Germinal center (tissue), 1 donor: ENCODE measurements around the gene GJC3.
"Not testable (repeated sequence)": the region's sequence is repeated elsewhere in the genome, so short reads cannot be mapped to it uniquely, and the experiment has no call there.

Source experiments
- DNase-seq: peaks from one replicate; pipeline ENCODE4 v3.0.0; 2012; ENCODE audit warnings: mixed read lengths, low spot score

Gene GJC3

DNA sequence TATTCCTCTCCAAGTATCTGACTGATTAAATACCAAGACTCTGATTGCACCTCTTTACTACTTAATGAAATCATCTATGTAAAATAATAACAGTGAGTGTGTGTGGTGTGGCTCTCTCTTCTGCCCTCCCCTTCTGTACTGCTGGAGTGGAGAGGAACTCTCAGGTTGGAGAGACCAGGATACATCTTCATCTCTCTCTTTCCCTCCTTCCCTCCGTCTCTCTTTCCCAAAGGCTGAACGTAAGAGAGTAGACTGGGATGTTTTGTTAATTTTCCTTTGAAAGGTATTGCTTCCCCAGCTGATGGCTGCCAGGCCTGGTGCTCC lies 272 bp upstream of the GJC3 start:
- no peak for DNase-seq

GRCh38 chr7:99928188-99928587 lies 1.2 kb downstream of the GJC3 start:
- no peak for DNase-seq

DNA sequence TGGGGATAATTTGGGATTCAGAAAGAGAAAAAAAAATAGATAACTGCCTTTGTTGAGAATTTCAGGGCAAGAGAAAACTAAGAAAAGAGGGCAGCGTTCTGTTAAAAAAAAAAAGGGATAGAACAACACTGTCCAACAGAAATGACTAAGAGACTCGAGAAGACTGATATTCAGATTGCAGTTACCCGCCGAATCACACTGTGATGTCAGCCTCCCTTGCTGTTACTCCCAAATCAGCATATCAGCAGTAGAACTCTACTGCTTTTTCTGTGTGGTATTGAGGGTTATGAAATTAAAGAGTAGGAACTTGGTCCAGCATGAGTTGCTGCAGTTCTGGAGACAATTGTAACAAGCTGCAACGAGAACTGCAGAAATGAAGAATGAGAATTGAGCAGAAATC lies 1.9 kb downstream of the GJC3 start:
- no peak for DNase-seq

GRCh38 chr7:99926321-99926720 lies 3.1 kb downstream of the GJC3 start:
- no peak for DNase-seq

DNA sequence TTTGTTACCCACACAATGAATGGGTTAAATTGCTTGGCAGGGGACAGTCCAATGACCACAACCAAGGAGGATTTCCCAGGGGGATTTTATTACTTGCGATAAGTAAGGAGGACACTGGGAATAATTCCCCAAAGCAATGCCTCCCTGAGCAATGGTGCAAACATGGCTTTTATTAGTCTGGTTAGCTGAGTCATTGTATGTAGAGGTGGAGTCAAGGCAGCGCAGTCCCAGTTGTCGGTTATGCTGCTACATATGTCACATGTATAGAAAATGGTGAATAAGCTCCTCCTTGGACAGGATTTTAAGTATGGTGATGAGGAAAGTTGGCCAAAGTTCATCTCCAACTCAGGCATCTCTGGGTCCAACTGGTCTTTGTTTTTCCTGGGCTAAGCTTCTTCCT lies 6.2 kb downstream of the GJC3 start:
- no peak for DNase-seq

DNA sequence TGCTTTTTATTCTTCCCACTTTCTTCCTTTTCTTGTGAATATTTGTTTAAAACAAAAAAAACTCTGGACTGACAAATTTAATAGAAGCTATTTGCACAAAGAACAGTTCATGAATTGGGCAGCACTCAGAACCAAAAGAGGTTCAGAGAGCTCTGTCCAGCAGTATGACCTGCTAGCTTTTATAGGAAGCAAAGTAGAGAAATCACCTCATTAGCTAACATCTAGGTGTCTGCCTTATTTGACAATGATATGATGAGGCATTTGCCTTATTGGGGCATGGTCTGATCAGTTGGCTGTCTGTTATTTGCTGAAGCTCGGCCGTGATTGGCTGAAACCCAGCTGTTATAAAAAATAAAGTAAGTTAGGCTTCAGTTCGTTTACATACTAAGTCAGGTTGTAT lies 9.3 kb downstream of the GJC3 start:
- no peak for DNase-seq

GRCh38 chr7:99919814-99920112 lies 9.7 kb downstream of the GJC3 start:
- DNase-seq, result no peak

GRCh38 chr7:99918959-99919813 lies 10.2 kb downstream of the GJC3 start, which contains the start of gene TRIM4:
TSS of gene TRIM4 (minus strand) at chr7:99919530. CDS start at chr7:99919401, 129 bp downstream.
- peak; percentile 93 for DNase-seq

DNA sequence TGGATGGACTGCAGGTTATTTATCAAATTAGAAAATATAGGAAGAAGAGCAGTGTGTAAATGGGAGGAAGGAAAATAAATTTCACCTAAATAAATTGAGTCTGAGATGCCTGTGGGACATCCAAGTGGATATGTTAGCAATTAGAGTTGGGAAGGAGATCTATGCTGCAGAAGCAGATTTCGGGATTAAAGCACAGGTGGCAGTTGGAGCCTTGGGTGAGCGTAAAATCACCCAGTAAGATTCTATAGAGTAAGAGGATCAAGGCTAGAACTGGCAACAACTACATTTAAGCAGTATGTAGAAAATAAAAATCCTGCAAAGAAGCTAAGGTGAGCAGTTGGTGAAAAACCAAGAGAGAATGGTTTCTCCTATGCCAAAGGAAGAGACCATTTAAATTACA lies 18.4 kb downstream of the GJC3 start:
- DNase-seq, result no peak

- DNase-seq, result no peak
Observed at GRCh38 chr7:99901581-99901980, 27.8 kb downstream of the GJC3 start.

- no peak for DNase-seq
Observed at GRCh38 chr7:99899830-99900519, 29.4 kb downstream of the GJC3 start.

DNA sequence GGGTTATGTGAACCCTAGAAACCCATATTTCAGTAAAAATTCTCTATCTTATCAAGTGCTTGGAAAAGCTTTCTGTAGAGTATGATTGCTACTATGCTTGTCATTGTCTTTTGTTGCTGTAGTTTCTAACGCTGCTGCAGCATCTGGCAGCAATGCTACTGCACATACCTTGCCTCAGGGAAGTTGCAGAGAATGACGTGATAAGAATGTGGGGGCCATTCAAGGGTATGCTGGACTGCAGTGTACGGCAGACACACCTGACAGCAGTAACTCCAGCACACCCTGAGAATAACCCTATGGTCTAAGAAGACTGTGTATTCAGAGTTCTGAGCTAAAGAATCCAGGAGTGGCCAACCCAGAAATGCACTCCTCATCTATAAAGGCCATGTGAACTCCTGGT lies 30.6 kb downstream of the GJC3 start:
- no peak for DNase-seq

- no peak for DNase-seq
Observed at GRCh38 chr7:99898023-99898357, 31.4 kb downstream of the GJC3 start.

- no peak for DNase-seq
Observed at GRCh38 chr7:99897322-99898022, 31.9 kb downstream of the GJC3 start.

GRCh38 chr7:99894738-99895137 lies 34.7 kb downstream of the GJC3 start:
- DNase-seq, result no peak

DNA sequence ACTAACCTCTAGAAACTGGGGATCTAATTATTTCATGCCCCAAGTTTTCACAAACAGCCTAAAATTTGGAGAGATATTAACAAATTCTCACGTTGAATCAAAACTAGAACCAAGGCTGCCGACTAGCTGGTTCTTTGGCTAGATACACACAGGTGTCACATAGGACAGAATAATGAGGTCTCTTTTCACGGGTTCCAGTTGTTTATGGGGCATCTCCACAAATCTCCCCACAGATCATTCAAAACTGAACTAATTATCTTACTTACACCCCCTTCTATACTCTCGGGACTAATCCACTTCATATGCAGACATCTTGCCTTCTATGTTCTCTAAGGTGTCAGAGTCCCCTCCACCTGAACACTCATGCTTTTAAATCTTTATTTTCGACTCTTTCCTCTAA lies 36.1 kb downstream of the GJC3 start:
- DNase-seq, result no peak

- not testable (repeated sequence) for DNase-seq
Observed at GRCh38 chr7:99890348-99890747, 39.1 kb downstream of the GJC3 start.

DNA sequence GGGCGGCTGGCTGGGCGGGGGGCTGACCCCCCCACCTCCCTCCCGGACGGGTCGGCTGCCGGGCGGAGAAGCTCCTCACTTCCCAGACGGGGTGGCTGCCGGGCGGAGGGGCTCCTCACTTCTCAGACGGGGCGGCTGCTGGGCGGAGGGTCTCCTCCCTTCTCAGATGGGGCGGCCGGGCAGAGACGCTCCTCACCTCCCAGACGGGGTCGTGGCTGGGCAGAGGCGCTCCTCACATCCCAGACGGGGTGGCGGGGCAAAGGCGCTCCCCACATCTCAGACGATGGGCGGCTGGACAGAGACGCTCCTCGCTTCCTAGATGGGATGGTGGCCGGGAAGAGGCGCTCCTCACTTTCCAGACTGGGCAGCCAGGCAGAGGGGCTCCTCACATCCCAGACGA lies 41.1 kb downstream of the GJC3 start:
- DNase-seq, result not testable (repeated sequence)

DNA sequence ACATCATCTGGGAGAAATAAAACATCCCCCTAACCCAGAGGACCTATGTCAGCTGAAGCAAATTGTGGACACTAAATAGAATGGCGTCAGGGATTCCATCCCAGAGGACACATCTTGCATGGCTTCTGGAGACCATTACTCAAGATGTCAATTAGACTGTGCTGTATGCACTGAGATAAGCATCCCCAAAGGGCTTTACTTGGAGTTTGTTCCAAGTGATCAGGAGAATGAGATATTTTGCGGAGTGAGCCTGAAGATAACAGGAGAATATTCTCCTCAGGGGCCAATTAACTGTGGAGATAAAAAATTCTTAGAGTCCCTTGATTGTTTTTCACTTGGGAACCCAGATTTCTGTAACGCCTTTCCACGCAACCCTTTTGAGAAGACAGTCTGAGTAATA lies 48.0 kb downstream of the GJC3 start:
- DNase-seq, result no peak

DNA sequence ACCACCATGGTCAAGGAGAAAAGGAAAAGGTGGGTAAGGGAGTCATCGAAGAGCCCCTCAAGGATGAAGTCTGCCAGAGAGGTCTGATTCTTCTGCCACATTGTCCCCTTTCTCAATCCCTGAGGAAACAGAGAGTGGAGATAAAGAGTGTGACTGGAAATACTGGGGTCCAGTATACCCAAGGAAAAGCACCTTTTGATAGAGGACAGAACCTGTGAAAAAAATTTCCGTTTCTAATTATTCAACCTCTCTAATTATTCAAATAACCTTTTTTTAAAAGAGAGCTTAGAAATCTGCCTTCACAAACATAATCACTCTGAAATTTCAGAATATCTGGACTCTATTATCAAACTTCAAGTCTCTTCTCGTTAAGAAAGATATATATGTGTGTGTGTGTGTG lies 52.5 kb downstream of the GJC3 start, which contains the start of gene OR2AE1:
OR2AE1 (minus strand) TSS at position 101 of the 400 bp plus-strand sequence; CDS start at position 101, 0 bp downstream.
- no peak for DNase-seq

GRCh38 chr7:99876491-99876890 lies 52.9 kb downstream of the GJC3 start:
- no peak for DNase-seq
